ENCODE data around the gene CAMK2A.

- TF ChIP-seq POLR2A (IDR thresholded peaks at IDR 0.05): no peak
- no peak for TF ChIP-seq CTCF (IDR thresholded peaks at IDR 0.05 in 4 of 5, conservative IDR thresholded peaks at IDR 0.05 in 1 of 5)
These were observed 111.9 kb downstream of the CAMK2A start for GRCh38 chr5:150177721-150178120.

Data from gastrocnemius medialis (tissue), 4 donors.